SK-N-SH (cell line): Measurements from ENCODE around the gene PHF21B. TPM values are rescaled to one million over a fixed set of nuclear protein-coding genes. Genes with fewer than 3 reads are reported as not detected.

Experiments
- CTCF ChIA-PET: fragments of 300-600, 350-600 bp; formaldehyde crosslinking; extraction: SDS; loops from one replicate; lab custom pipeline; 2021; lab: Yijun Ruan, JAX
- POLR2A ChIA-PET: fragments of 350-600 bp; sonication (Branson Sonifier 250); formaldehyde crosslinking; extraction: SDS; loops from one replicate; lab custom pipeline; 2020; ENCODE audit warnings: antibody characterized with exemption, inconsistent platforms; lab: Yijun Ruan, JAX
- DNase-seq: peaks from one replicate; pipeline ENCODE4 v3.0.0; 2012
- H2AFZ ChIP-seq: fragments of 200-600 bp; sonication (generic); 2 replicates; pipeline ENCODE4 v1.8.1; 2016; ENCODE audit warnings: antibody characterized with exemption, mild to moderate bottlenecking, low read depth
- H3F3A ChIP-seq: fragments of 200-600 bp; sonication (generic); replicated peaks from 2 replicates; pipeline ENCODE3; 2016; ENCODE audit warnings: antibody characterized with exemption, mild to moderate bottlenecking; ENCODE audit not compliant: insufficient read depth
- H3K27ac ChIP-seq, 2 experiments: fragments of 200-500 bp in 1 of 2; fragments of 200-600 bp in 1 of 2; sonication (Bioruptor generic) in 1 of 2; sonication (generic), shearing (Covaris generic) in 1 of 2; 2 replicates each; pipeline versions ENCODE4 v1.5.1 to v1.6.1; 2014 to 2016; ENCODE audit warnings: low read depth in 2 of 2, inconsistent platforms in 1 of 2, low read length in 1 of 2, mild to moderate bottlenecking in 1 of 2, mixed read lengths in 1 of 2
- H3K27me3 ChIP-seq: fragments of 200-600 bp; sonication (generic), shearing (Covaris generic); 2 replicates; pipeline ENCODE4 v1.6.1; 2016; ENCODE audit warnings: mixed run types; ENCODE audit not compliant: insufficient read depth
- H3K36me3 ChIP-seq, 2 experiments: fragments of 200-500 bp in 1 of 2; fragments of 200-600 bp in 1 of 2; sonication (Bioruptor generic) in 1 of 2; sonication (generic) in 1 of 2; replicated peaks in 1 of 2; 2 replicates each; pipeline versions ENCODE3 to v1.5.1; 2014 to 2016; ENCODE audit warnings: low read length in 1 of 2, mild to moderate bottlenecking in 1 of 2; ENCODE audit not compliant: insufficient read depth in 2 of 2, control insufficient read depth in 1 of 2
- H3K4me1 ChIP-seq, 2 experiments: fragments of 200-500 bp in 1 of 2; fragments of 200-600 bp in 1 of 2; sonication (Bioruptor generic) in 1 of 2; sonication (generic), shearing (Covaris generic) in 1 of 2; 2 replicates each; pipeline versions ENCODE4 v1.5.1 to v1.6.1; 2014 to 2016; ENCODE audit warnings: low read depth in 1 of 2, low read length in 1 of 2, mixed run types in 1 of 2; ENCODE audit not compliant: insufficient read depth in 2 of 2, control insufficient read depth in 1 of 2
- H3K4me2 ChIP-seq: fragments of 200-600 bp; sonication (generic), shearing (Covaris generic); 2 replicates; pipeline ENCODE4 v1.6.1; 2017; ENCODE audit warnings: mixed run types
- H3K4me3 ChIP-seq, 2 experiments: fragments of 200-500 bp in 1 of 2; fragments of 200-600 bp in 1 of 2; sonication (Bioruptor generic) in 1 of 2; sonication (generic), shearing (Covaris generic) in 1 of 2; 2 replicates each; pipeline versions ENCODE4 v1.5.1 to v1.8.1; 2014 to 2016; ENCODE audit warnings: low read depth in 2 of 2, inconsistent platforms in 1 of 2, low read length in 1 of 2, mild to moderate bottlenecking in 1 of 2, mixed read lengths in 1 of 2, moderate library complexity in 1 of 2
- H3K79me2 ChIP-seq: fragments of 200-600 bp; sonication (generic); 2 replicates; pipeline ENCODE4 v1.8.1; 2017; ENCODE audit warnings: mild to moderate bottlenecking; ENCODE audit not compliant: insufficient read depth
- H3K9ac ChIP-seq: fragments of 200-600 bp; sonication (generic); 2 replicates; pipeline ENCODE4 v1.6.1; 2017; ENCODE audit warnings: mixed run types
- H3K9me2 ChIP-seq: fragments of 200-600 bp; sonication (generic); 2 replicates; pipeline ENCODE4 v1.6.1; 2017; ENCODE audit warnings: mixed run types
- H3K9me3 ChIP-seq: fragments of 200-600 bp; sonication (generic); 2 replicates; pipeline ENCODE4 v1.6.1; 2017; ENCODE audit warnings: mixed run types, mild to moderate bottlenecking, moderate library complexity
- H4K20me1 ChIP-seq: fragments of 200-600 bp; sonication (generic); 2 replicates; pipeline ENCODE4 v1.6.1; 2017; ENCODE audit warnings: mild to moderate bottlenecking, mixed run types; ENCODE audit not compliant: insufficient read depth
- CTCF ChIP-seq: fragments of 200-600 bp; sonication (generic); IDR thresholded peaks from 2 replicates; pipeline ENCODE4 v1.6.1; 2017; ENCODE audit warnings: antibody characterized with exemption, mild to moderate bottlenecking, moderate library complexity
- EP300 ChIP-seq, 2 experiments: IDR thresholded peaks; 2 replicates each; pipeline versions ENCODE4 v1.4.0 to v1.6.1; 2012; ENCODE audit warnings: borderline replicate concordance in 1 of 2, low read depth in 1 of 2, low read length in 1 of 2
- FOXJ3 ChIP-seq: sonication (generic); formaldehyde crosslinking; IDR thresholded peaks from 2 replicates; pipeline ENCODE4 v1.5.1; 2020; ENCODE audit warnings: mild to moderate bottlenecking, missing genetic modification reagents
- MAX ChIP-seq: IDR thresholded peaks from 2 replicates; pipeline ENCODE4 v1.4.0; 2012; ENCODE audit warnings: low read depth
- NFIC ChIP-seq: IDR thresholded peaks from 2 replicates; pipeline ENCODE4 v1.4.0; 2012; ENCODE audit warnings: borderline replicate concordance
- REST ChIP-seq: IDR thresholded peaks from 2 replicates; pipeline ENCODE4 v1.6.1; 2012; ENCODE audit warnings: mild to moderate bottlenecking, low read depth, low read length, moderate library complexity
- RXRA ChIP-seq: IDR thresholded peaks from 2 replicates; pipeline ENCODE4 v1.4.0; 2012; ENCODE audit warnings: low read depth, mild to moderate bottlenecking, borderline replicate concordance
- SIN3A ChIP-seq: IDR thresholded peaks from 2 replicates; pipeline ENCODE4 v1.6.1; 2012; ENCODE audit warnings: low read depth, mild to moderate bottlenecking, low read length, moderate library complexity, borderline replicate concordance
- SMC3 ChIP-seq: IDR thresholded peaks from 2 replicates; pipeline ENCODE4 v1.6.1; 2012; ENCODE audit warnings: low read depth, low read length, improper control_type of control experiment
- YY1 ChIP-seq: IDR thresholded peaks from 2 replicates; pipeline ENCODE4 v1.4.0; 2012; ENCODE audit warnings: low read depth, mild to moderate bottlenecking
- ZBTB33 ChIP-seq: IDR thresholded peaks from 2 replicates; pipeline ENCODE4 v1.4.0; 2012; ENCODE audit warnings: low read depth, borderline replicate concordance
- WGBS: methylation state at CpG from one replicate; pipeline ENCODE4 v1.1.6; 2017; ENCODE audit warnings: low lambda C conversion rate; 5-methylcytosine and 5-hydroxymethylcytosine counted together
- polyA plus RNA-seq, 3 experiments: library from polyadenylated mRNA; depleted of rRNA; stranded (reverse); fragments of >200 nt; gene quantifications; 2 replicates each; pipeline ENCODE4 v1.2.3, GENCODE V29; 2012

Gene PHF21B
- polyA plus RNA-seq, 1 of the 3 experiments (the other 2 are of a cell fraction), result 0.76 TPM

GRCh38 chr22:44930016-44930710 is 79.6 kb downstream of the PHF21B start:
- Histone ChIP-seq H3K9ac (no peak overlapping the region), H4K20me1 (no peaks in the 10 kb centered on the region), H3K27me3 (no peaks in the 10 kb centered on the region), H3K4me1 (peaks cover 0 to 61% of the 10 kb centered on the region in 2 experiments; a peak in 1 of 4 replicates), H3K36me3 (no peaks in the 10 kb centered on the region), H3K4me2 (no peak overlapping the region), H3K79me2 (no peaks in the 10 kb centered on the region), H3K9me2 (no peaks in the 10 kb centered on the region), H3K4me3 (no peak overlapping the region), H3K27ac (peak overlapping the region in 1 of 2 experiments; percentile 89; a peak in 2 of 4 replicates), H3K9me3 (no peaks in the 10 kb centered on the region), H3F3A (no peaks in the 10 kb centered on the region)
- 72% methylated on average over 13 of the region's 13 CpGs for WGBS
- DNase-seq, result peak; percentile 51
- ChIA-PET CTCF (interaction anchor here (0.7 to 1.5 kb wide), 3 partner anchors 12 to 53 kb away, joined by 3 read pairs; no protein-coding TSS in a partner anchor), POLR2A (no interaction called here)
- TF ChIP-seq SMC3 (no peak), RXRA (no peak), YY1 (no peak), MAX (no peak), FOXJ3 (CRISPR knock-in tag) (no peak), EP300 (IDR thresholded peaks at IDR 0.05; ENCODE audit: borderline replicate concordance in 1 of 2, low read depth in 1 of 2, low read length in 1 of 2) (no peak), ZBTB33 (no peak), SIN3A (no peak), REST (no peak), NFIC (no peak), CTCF (no peak)
- TF ChIP-seq, all 33 proteins: peak for 0
- no peak overlapping the region for H2AFZ ChIP-seq
